HG03378 (cell line): Measurements from ENCODE around the gene ZBTB32.

ENCODE experiments used
- ATAC-seq: cut with Tn5 transposase; IDR thresholded peaks from one replicate; pipeline ENCODE4 v1.9.1; 2021; ENCODE audit warnings: mild to moderate bottlenecking, moderate library complexity; ENCODE audit not compliant: unreplicated experiment

Gene ZBTB32

DNA sequence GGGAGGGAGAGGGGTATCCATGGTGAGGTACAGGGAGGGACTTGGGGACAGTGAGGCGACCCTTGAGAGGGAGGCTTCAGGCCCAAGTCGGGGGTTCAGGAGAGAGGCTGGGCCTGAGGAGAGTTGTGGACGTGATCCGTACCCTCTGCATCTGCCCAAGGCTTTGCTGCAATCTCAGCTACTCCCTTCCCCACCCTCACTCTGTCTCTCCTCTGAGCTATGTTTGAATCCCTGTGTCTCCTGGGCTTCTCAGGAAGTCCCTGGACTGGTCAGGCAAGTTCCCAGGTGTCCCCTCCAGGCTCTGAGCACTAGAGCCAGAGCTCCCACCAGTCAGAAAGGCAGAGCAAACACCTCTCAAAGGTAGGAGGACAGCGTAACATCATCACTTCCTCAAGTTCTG is 45.8 kb downstream of the ZBTB32 start:
- no peak for ATAC-seq

DNA sequence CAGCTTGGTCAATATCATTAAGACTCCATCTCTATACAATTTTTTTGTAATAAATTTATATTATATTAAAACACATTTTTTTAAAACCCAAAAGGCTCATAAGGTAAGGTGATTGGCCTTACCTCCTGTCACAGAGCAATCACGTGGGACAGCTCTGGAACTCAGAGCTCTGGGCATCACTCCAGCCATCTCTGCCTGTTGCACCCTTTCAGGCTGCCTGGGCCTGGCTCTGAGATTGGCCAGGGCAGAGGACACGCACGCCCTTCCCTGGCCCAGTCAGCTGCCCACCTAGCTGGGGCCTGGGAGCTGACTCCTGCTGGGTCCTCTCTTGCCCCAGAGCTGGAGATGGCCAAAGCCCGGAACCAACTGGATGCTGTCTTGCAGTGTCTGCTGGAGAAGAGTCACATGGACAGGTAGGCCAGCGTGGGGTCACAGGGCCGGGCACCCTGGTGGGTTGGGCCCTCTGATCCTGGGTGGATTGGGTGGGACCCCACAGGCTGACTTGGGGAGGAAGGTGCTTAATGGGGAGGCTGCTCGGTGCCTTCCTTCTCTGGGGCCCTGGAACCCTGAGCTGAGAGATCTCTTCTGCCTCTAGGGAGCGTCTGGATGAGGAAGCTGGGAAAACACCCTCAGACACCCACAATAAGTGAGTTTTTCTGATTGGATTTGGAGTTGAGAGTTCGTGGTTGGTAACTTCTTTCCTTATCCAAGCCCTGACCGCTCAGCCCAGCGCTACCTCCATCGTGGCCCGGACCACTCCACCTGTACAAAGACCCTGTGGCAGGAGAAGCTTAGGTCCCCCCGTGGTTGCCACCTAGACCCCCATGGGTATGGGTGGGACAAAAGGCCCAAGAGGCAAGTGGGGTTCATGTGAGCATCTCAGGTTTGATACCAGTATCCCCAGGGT is 47.7 kb downstream of the ZBTB32 start:
- no peak for ATAC-seq

DNA sequence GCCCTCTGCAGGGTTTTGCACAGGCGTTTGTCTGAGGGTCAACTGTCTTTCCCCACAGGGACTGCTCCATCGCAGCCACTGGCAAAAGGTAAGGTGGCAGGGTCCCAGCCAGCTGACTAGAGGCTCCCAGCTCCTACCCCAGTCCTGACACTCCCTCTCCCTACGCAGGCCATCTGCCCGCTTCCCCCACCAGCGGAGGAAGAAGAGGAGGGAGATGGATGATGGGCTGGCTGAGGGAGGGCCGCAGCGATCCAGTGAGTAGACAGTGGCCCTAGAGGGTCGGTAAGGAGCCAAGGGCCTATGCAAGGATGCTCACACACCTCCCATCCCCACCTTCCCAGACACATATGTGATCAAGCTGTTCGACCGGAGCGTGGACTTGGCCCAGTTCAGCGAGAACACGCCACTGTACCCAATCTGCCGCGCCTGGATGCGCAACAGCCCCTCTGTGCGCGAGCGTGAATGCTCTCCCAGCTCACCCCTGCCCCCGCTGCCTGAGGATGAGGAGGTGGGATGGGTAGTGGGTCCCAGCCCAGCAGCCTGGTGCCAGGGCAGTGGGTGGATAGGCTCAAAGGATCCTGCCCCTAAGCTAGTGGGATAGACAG is 48.5 kb downstream of the ZBTB32 start:
- no peak for ATAC-seq

DNA sequence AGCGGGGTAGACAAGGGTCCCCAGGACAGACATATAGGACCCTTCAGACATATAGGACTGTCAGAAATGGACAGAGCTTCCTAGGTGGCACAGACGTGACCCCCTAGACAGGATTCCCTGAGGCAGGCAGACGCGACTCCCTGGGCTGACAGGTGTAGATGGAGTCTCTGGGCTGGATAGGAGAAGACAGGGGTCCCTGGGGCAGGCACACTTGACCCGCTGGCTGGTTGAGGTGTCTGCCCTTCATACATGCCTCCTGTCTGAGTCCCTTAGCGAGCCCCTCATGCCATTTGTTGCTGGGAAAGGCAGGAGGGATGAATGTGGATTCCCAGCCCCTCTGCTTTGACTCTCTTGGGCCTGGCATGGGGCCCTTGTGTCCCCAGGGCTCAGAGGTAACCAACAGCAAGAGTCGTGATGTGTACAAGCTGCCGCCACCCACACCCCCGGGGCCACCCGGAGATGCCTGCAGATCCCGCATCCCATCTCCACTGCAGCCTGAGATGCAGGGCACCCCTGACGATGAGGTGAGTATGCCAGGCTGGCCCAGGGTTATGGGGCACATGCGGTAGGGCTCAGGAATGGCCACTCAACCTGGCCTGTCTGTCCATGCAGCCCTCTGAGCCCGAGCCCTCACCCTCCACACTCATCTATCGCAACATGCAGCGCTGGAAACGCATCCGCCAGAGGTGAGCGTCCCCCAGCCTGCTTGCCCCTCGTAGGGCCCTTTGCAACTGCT is 49.4 kb downstream of the ZBTB32 start:
- no peak for ATAC-seq

- no peak for ATAC-seq
These were observed 50.2 kb downstream of the ZBTB32 start for GRCh38 chr19:35754370-35755130.

DNA sequence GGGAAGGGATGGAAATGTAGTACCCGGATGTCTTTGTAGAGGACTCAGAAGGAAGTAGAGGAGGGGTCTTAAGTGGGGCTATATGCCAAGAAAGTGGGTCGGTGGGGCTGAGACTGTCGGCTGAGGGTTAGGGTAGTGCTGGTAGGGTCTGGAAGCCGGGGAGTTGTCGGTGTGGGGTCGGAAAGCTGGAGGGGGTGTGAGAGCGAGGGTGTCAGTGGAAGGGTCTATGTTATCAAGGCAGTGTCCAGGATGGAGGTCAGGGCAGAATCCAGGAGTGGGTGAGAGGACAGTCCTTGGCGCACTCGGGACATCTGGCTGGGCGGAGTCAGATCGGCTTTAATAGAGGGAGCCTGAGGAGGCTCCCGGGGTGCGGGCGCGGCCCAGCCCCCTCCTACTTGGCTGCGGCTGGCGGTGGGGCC is 50.8 kb downstream of the ZBTB32 start:
- ATAC-seq, result no peak

DNA sequence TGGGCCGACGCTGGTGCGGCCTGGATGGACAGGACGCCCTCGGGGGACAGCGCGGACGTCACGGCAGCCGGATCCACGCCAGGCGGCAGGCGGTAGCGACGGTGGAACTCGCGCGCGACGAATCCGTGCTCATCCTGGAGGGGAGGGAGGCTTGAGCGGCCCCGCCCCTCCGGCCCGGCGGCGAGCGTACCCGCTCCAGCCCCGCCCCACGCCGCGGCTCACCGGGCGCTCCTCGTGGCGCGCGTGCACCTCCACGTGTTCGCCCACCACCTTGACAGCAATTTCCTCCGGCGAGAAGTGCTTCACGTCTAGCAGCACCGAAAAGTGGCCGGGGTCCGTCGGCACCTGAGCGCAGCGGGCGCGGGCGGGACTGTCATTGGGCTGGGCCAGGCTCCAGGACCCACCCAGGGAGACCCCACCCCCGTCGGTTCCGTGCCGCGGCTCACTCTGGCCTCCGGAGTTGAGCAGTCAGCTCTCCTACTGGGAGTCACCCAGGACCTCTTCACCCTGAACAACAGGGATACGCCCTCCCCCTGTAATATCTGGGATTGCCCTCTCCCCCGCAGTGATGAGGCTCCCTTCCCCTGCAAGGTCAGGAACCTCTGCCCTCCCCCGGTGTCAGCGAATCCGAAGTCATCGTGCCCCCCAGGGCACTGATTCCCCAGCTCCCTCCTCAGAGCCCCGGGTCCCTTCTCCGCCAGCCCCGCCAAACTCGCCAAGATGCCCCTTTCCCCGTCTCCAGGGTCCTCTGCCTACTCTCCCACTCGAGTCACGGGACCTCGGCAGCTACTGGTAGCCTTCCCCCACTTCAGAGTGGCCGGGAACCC is 51.4 kb downstream of the ZBTB32 start:
- no peak for ATAC-seq

GRCh38 chr19:35756377-35757230 is 52.2 kb downstream of the ZBTB32 start, which contains the start of gene HSPB6:
HSPB6 (minus strand) TSS chr19:35757029; CDS start chr19:35757008, 21 bp downstream.
- ATAC-seq, result no peak

- peak; percentile 2 for ATAC-seq
These were observed 52.9 kb downstream of the ZBTB32 start for GRCh38 chr19:35757231-35757748.

DNA sequence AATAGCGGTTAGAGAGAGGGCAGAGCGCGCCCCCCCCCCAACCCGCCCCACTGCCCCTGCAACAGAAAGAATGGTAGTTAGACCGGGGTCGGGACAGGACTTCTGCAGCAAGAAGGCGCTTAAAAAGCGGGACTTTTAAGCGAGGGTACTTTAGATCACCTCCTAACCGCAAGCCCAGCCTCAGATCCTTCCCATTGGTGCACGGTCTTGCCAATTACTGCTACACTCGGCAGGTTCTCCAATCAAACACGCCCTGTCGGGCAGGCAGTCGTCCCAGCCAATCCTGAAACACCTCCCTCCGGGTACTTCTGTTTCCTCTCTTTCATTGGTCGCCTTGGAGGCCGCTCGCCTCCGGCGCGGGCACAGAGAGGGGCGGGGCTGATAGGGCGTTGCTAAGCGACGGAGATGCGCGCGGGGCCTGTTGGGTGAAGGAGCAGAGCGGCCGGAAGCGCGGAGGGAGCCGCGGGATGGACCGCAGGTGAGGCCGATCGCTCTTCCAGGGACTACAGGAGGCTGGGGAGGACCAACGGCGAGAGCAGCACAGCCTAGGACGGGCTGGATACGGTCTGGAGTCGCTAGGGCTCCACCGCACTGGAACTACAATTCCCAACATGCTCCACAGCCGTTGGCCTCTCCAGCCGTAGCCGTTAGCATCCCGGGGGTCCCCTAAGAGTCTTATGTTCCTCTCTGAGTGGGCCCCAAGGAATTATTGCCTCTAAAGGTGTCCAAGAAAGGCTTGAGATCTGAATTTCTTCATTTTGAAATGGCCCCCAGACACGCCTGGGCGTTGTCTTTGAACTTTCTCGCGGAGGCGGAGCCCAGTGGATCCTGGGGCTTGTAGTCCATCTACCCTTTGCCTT is 53.6 kb downstream of the ZBTB32 start, which contains the start of gene PROSER3:
PROSER3 (plus strand) TSS at position 428 of the 860 bp plus-strand sequence; CDS start at position 468, 40 bp downstream.
- ATAC-seq, result peak; percentile 94

DNA sequence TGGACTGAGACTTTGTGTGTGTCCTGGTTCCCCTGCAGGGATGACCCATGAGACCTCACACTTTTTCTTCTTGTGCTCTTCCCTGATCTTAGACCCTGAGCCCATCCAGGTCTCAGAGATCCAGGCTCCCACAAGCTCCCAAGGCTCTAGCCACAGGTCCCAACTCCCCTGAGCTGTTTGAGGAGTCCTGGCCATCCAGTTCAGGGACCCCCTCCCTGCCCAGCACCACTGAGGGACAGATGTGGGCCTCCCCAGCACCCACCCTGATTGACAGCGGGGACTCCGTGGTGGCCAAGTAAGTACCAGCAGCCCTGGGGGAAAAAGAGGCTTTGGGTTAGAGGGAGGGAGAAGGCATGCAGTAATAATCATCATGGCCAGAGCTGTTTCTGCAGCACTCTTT is 55.3 kb downstream of the ZBTB32 start:
- no peak for ATAC-seq

GRCh38 chr19:35760711-35761349 is 56.5 kb downstream of the ZBTB32 start:
- ATAC-seq, result no peak

- ATAC-seq, result no peak
These were observed 60.3 kb downstream of the ZBTB32 start for GRCh38 chr19:35764432-35765315.
